Fibroblast of mammary gland (primary cell): ENCODE measurements around the gene PNMT.

Source experiments
- DNase-seq: peaks from one replicate; pipeline ENCODE4 v3.0.0-alpha.2; 2010; ENCODE audit warnings: low read depth
- H3K4me3 ChIP-seq: 2 replicates; pipeline ENCODE4 v1.5.1; 2011; ENCODE audit warnings: low read depth, mild to moderate bottlenecking, low read length, moderate library complexity; ENCODE audit not compliant: control insufficient read depth
- TF ChIP-seq, protein P1 (sequence below): conservative IDR thresholded peaks from 2 replicates; pipeline ENCODE4 v1.5.1; 2011; ENCODE audit warnings: low read depth, low read length, inconsistent platforms; ENCODE audit not compliant: control insufficient read depth, insufficient read depth

Gene PNMT

DNA sequence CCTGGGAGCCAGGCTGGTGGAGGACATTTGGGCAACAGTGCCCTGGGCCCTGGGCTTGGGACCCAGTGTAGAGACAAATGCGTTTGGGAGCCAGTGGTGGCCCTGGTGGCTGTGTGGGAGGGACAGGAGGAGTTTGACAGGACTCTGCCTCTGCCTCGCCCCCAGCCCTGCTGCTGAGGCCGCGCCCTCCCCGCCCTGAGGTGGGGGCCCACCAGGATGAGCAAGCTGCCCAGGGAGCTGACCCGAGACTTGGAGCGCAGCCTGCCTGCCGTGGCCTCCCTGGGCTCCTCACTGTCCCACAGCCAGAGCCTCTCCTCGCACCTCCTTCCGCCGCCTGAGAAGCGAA is 15.0 kb upstream of the PNMT start:
- TF ChIP-seq, protein P1, sequence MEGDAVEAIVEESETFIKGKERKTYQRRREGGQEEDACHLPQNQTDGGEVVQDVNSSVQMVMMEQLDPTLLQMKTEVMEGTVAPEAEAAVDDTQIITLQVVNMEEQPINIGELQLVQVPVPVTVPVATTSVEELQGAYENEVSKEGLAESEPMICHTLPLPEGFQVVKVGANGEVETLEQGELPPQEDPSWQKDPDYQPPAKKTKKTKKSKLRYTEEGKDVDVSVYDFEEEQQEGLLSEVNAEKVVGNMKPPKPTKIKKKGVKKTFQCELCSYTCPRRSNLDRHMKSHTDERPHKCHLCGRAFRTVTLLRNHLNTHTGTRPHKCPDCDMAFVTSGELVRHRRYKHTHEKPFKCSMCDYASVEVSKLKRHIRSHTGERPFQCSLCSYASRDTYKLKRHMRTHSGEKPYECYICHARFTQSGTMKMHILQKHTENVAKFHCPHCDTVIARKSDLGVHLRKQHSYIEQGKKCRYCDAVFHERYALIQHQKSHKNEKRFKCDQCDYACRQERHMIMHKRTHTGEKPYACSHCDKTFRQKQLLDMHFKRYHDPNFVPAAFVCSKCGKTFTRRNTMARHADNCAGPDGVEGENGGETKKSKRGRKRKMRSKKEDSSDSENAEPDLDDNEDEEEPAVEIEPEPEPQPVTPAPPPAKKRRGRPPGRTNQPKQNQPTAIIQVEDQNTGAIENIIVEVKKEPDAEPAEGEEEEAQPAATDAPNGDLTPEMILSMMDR, result no peak
- H3K4me3 ChIP-seq, result no peak overlapping the region
- no peak for DNase-seq

DNA sequence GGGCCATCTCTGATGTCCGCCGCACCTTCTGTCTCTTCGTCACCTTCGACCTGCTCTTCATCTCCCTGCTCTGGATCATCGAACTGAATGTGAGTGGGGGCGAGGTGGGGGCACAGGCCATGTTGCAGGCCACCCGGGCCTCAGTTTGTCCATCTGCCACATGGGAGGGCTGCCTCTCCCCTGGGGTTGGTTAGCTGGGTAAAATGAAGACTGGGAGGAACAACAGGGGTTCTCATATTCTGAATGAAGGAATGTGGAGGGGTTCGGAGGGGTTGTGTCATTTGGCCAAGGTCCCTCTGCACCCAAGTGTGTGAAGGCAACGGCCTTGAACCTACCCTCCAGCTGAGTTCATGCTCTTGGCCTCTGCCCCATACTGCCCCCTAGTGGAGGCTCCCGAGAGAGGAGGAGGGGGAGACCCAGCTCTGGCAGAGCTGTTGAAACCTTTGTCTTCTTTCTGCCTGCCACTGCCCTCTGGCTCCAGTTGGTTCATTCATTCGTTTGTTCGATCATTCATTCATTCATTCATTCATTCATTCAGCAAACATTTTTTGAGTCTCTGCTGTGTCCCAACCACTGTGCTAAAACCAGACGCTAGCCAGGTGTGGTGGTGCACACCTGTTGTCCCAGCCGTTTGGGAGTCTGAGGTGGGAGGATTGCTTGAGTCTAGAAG is 14.5 kb upstream of the PNMT start:
- DNase-seq, result peak; percentile 42
- TF ChIP-seq, protein P1, result peak; percentile 89
- no peak overlapping the region for H3K4me3 ChIP-seq

DNA sequence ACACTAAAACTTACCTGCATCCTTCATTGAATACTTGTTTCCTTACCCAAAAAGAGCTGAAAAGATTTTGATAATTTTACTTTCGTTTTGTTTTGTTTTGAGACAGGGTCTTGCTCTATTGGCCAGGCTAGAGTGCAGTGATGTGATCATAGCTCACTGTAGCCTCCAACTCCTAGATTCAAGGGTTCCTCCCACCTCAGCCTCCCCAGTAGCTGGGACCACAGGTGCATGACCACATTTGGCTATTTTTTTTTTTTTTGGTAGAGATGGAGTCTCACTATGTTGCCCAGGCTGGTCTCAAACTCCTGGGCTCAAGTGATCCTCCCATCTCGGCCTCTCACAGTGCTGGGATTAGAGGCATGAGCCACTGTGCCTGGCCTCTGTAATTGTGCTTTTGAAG is 13.1 kb upstream of the PNMT start:
- TF ChIP-seq, protein P1, result no peak
- DNase-seq, result no peak
- no peak overlapping the region for H3K4me3 ChIP-seq

DNA sequence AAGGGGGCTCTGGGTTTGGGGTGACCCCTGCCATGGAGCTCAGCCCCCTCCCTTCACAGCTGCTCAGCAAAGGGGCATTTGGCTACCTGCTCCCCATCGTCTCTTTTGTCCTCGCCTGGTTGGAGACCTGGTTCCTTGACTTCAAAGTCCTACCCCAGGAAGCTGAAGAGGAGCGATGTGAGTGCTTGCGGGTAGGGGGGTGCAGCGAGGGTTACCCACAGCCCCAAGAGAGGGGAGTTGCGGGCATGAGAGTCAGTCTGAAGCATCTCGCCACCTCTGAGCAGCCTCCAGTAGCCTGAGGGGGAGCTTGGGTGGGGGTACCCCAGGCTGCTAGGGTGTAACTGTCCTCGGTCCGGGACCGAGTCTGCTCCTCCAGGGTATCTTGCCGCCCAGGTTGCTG is 9.9 kb upstream of the PNMT start:
- TF ChIP-seq, protein P1, result no peak
- no peak overlapping the region for H3K4me3 ChIP-seq

DNA sequence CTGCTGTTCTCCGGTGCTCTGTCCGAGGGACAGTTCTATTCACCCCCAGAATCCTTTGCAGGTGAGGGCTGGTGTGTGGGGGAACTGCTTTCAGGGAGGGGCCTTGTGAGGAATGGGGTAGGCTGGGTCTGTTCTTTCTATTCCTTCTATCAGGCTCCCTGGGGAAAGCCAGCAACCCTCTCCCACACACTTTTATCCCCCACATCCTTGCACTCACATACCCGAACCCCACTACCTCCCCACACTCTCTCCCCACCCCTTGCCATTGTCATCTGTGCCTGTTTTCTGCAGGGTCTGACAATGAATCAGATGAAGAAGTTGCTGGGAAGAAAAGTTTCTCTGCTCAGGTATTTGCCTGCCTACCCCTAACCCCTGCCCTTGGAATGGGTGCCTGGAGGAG is 9.5 kb upstream of the PNMT start:
- no peak overlapping the region for H3K4me3 ChIP-seq
- no peak for DNase-seq
- TF ChIP-seq, protein P1, result no peak

More for the DNA sequence above, 9.9 kb upstream of the PNMT start:
- no peak for DNase-seq

DNA sequence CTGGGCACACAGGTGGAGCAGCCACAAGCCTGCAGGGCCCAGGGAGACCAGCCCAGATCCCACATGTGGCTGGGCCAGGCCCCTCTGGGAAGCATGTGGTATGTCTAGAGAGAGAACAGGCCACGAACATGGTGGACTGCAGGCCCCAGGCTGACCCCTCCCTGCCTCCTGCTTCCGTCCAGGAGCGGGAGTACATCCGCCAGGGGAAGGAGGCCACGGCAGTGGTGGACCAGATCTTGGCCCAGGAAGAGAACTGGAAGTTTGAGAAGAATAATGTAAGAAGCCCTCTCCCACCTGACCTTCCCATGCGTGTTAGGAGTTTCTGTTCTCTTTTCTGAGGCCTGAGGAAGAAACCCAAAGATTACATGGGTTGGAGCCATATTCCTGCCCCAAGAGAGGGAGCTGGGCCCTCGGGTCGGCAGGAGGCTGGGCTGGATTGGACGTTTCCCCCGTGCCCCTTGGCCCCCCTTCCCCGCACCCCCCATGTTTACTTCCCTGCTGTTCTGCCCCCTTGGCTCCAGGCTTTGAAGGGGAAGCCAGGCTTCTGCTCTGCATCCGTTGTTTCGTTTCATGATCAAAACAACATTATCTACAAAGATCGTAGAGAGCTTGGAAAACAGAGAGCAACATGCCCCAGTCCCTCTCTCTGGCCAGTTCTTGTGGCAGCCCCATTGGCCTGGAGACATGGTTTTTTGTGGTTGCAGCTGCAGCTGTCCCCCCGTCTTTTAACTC is 8.8 kb upstream of the PNMT start:
- TF ChIP-seq, protein P1, result no peak
- no peak overlapping the region for H3K4me3 ChIP-seq
- DNase-seq, result no peak
